PC-3 (cell line): ENCODE results near the gene USP48. TPM values are rescaled to one million over a fixed set of nuclear protein-coding genes. Genes with fewer than 3 reads are reported as not detected.

ENCODE experiments used
- ATAC-seq: fragments of 200-7000 bp; cut with Tn5 transposase; 2 replicates; pipeline ENCODE4 v1.9.1; 2020; ENCODE audit warnings: mild to moderate bottlenecking, moderate library complexity
- BruUV-seq: library from RNA; stranded (reverse); fragments of 400-500 nt; replicated peaks from 2 replicates; lab custom pipeline; 2021; lab: Mats Ljungman, UMichigan
- CTCF ChIA-PET: fragments of 300-600 bp; sonication (Branson Sonifier 250); formaldehyde crosslinking; loops from one replicate; lab custom pipeline; 2022; ENCODE audit warnings: antibody characterized with exemption; lab: Charles Lee
- POLR2A ChIA-PET: fragments of 300-600 bp; sonication (Branson Sonifier 250); formaldehyde crosslinking; loops from one replicate; lab custom pipeline; 2022; ENCODE audit warnings: antibody characterized with exemption; ENCODE audit not compliant: unreplicated experiment; lab: Charles Lee
- DNase-seq: peaks from one replicate; pipeline ENCODE4 v3.0.0-alpha.2; 2015
- H2AFZ ChIP-seq: fragments of 300-600 bp; sonication (generic); 2 replicates; pipeline ENCODE4 v1.6.0; 2016; ENCODE audit warnings: antibody characterized with exemption, low read length
- H3F3A ChIP-seq: fragments of 300-600 bp; sonication (generic); one replicate; pipeline ENCODE4 v1.6.0; 2017; ENCODE audit warnings: antibody characterized with exemption, low read length, control low read depth, mild to moderate bottlenecking; ENCODE audit not compliant: unreplicated experiment
- H3K27ac ChIP-seq: fragments of 300-600 bp; sonication (generic); 2 replicates; pipeline ENCODE4 v1.5.1; 2016; ENCODE audit warnings: mild to moderate bottlenecking, low read length
- H3K27me3 ChIP-seq: fragments of 300-600 bp; sonication (generic); 2 replicates; pipeline ENCODE4 v1.6.1; 2016; ENCODE audit warnings: low read length, mixed read lengths
- H3K36me3 ChIP-seq: fragments of 300-600 bp; sonication (generic); 2 replicates; pipeline ENCODE4 v1.6.1; 2016; ENCODE audit warnings: low read depth, mixed run types, low read length, mixed read lengths
- H3K4me1 ChIP-seq: fragments of 300-600 bp; sonication (generic); 2 replicates; pipeline ENCODE4 v1.5.1; 2016; ENCODE audit warnings: low read length; ENCODE audit not compliant: insufficient read depth
- H3K4me2 ChIP-seq: fragments of 300-600 bp; sonication (generic); 2 replicates; pipeline ENCODE4 v1.6.0; 2016; ENCODE audit warnings: low read length
- H3K4me3 ChIP-seq: fragments of 300-600 bp; sonication (generic); 2 replicates; pipeline ENCODE4 v1.5.1; 2016; ENCODE audit warnings: mild to moderate bottlenecking, low read length, mixed read lengths
- H3K79me2 ChIP-seq: fragments of 300-600 bp; sonication (generic); 2 replicates; pipeline ENCODE4 v1.6.1; 2017; ENCODE audit warnings: low read length, mixed read lengths
- H3K9ac ChIP-seq: fragments of 300-600 bp; sonication (generic); 2 replicates; pipeline ENCODE4 v1.6.0; 2016; ENCODE audit warnings: mild to moderate bottlenecking, low read length
- H3K9me2 ChIP-seq: fragments of 300-600 bp; sonication (generic); replicated peaks from 2 replicates; pipeline ENCODE4 v1.6.1; 2016; ENCODE audit warnings: mixed run types, low read length, mixed read lengths
- H3K9me3 ChIP-seq: fragments of 300-600 bp; sonication (generic); 2 replicates; pipeline ENCODE4 v1.6.1; 2016; ENCODE audit warnings: low read length, mixed read lengths
- H4K20me1 ChIP-seq: fragments of 300-600 bp; sonication (generic); 2 replicates; pipeline ENCODE4 v1.6.1; 2016; ENCODE audit warnings: low read length, mixed read lengths
- EZH2 ChIP-seq: fragments of 300-600 bp; sonication (generic); IDR thresholded peaks from one replicate; pipeline ENCODE4 v1.6.1; 2017; ENCODE audit warnings: antibody characterized with exemption, mild to moderate bottlenecking, low read length; ENCODE audit not compliant: unreplicated experiment
- EZH2phosphoT487 ChIP-seq: fragments of 300-600 bp; sonication (generic); IDR thresholded peaks from 2 replicates; pipeline ENCODE4 v1.6.1; 2018; ENCODE audit warnings: mild to moderate bottlenecking, antibody characterized with exemption, low read length, borderline replicate concordance
- intact Hi-C: fragments of 100-400 bp; cut with micrococcal nuclease; formaldehyde crosslinking; loops from 2 replicates; pipeline ENCODE4 v1.9.0; 2023
- total RNA-seq: library from RNA; depleted of rRNA; stranded (reverse); fragments of >200 nt; gene quantifications from 2 replicates; pipeline ENCODE4 v1.2.3, GENCODE V29; 2014
- TF ChIP-seq, protein P1 (sequence below): fragments of 300-600 bp; sonication (generic); conservative IDR thresholded peaks from 2 replicates; pipeline ENCODE4 v1.5.1; 2017; ENCODE audit warnings: antibody characterized with exemption, low read depth, mild to moderate bottlenecking, low read length

USP48 gene
- total RNA-seq, 1 experiment from 2014 or later = 33.3 TPM

DNA sequence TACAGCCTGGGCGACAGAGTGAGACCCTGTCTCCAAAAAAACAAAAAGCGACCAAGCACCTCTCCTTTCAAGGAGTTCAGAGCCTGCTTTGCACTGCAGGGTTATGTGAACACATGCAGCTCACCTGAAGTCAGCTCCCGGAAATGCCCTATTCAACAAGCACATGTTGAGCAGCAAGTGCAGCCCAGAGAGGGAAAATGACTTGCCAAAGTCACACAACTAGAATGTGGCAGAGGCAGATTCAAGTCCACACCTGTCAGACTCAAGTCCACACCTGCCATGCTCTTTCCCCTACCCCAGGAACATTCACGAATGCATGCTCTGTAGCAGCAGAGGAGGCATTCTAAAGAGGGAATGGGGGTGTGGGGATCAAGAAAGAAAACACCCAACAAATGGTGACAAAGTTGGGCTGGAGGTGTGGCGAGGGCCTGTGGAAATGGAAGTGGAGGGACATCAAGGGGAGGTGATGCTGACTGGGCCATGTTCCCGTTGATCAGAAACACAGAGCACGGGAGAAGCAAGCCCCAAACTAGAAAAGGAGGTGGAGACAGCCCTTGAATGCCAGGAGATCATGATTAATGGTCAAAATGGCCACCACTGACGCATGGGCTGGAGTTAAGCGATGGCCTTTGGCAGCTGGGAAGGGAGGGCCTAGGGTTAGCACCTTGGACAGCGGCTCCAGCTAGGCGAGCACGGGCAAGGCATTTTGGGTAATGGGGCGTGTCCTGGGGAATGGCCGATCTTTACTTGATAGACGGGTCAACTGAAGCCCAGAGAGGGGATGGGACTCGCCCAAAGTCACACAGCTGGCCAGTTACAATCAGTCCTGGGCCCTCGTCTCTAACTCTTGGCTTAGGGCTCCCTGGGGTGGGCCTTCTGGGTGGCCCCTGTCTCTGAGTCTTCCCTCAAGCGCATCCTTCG lies 135.3 kb downstream of the USP48 start:
- H4K20me1 ChIP-seq = no peaks in the 10 kb centered on the region
- TF ChIP-seq EZH2 = no peak
- TF ChIP-seq, protein P1, sequence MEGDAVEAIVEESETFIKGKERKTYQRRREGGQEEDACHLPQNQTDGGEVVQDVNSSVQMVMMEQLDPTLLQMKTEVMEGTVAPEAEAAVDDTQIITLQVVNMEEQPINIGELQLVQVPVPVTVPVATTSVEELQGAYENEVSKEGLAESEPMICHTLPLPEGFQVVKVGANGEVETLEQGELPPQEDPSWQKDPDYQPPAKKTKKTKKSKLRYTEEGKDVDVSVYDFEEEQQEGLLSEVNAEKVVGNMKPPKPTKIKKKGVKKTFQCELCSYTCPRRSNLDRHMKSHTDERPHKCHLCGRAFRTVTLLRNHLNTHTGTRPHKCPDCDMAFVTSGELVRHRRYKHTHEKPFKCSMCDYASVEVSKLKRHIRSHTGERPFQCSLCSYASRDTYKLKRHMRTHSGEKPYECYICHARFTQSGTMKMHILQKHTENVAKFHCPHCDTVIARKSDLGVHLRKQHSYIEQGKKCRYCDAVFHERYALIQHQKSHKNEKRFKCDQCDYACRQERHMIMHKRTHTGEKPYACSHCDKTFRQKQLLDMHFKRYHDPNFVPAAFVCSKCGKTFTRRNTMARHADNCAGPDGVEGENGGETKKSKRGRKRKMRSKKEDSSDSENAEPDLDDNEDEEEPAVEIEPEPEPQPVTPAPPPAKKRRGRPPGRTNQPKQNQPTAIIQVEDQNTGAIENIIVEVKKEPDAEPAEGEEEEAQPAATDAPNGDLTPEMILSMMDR = no peak
- TF ChIP-seq EZH2phosphoT487 = no peak
- DNase-seq = peak; percentile 51
- no peaks in the 10 kb centered on the region for H3K9me2 ChIP-seq
- H2AFZ ChIP-seq = no peak overlapping the region
- no peak overlapping the region for H3K4me2 ChIP-seq
- no peak overlapping the region for H3K4me3 ChIP-seq
- ATAC-seq = no peak
- ChIA-PET CTCF (interaction anchor here (0.5 kb wide), 1 partner anchor 379 kb away, joined by 3 read pairs; no protein-coding TSS in a partner anchor), POLR2A (interaction anchor here (0.7 kb wide), 1 partner anchor 303 kb away, joined by 3 read pairs; no protein-coding TSS in a partner anchor)
- H3K4me1 ChIP-seq = peaks cover 6% of the 10 kb centered on the region
- H3K36me3 ChIP-seq = no peaks in the 10 kb centered on the region
- H3K9ac ChIP-seq = no peak overlapping the region
- H3K27me3 ChIP-seq = no peaks in the 10 kb centered on the region
- H3K79me2 ChIP-seq = no peaks in the 10 kb centered on the region
- no peak overlapping the region for H3K27ac ChIP-seq
- intact Hi-C loops = no loop called here
- H3K9me3 ChIP-seq = no peaks in the 10 kb centered on the region
- H3F3A ChIP-seq = no peaks in the 10 kb centered on the region
- no TSS peak for BruUV-seq

DNA sequence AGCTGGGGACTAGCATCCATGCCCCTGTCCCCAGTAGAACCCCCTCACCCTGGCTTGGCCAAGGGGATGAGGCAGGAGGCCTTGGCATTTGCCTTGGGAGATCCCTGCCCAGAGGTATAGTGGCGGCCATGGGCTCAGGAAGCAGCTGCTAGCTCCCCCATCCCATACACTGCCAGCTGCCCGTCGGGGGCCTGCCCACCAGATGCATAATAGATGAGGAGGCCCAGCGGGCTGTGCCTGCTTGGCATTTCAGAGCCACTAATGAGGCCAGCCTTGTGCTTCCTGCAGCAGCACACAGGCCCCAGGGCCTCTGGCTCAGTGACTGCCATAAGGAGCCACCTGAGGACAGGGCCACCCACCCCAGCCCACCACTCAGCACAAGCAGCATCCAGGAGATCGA lies 137.4 kb downstream of the USP48 start:
- no peak overlapping the region for H3K9ac ChIP-seq
- intact Hi-C loops = no loop called here
- H3K4me3 ChIP-seq = no peak overlapping the region
- no peak for TF ChIP-seq EZH2phosphoT487
- no peak for TF ChIP-seq EZH2
- TF ChIP-seq, protein P1 = no peak
- no peaks in the 10 kb centered on the region for H3K79me2 ChIP-seq
- no peaks in the 10 kb centered on the region for H3F3A ChIP-seq
- no peak overlapping the region for H2AFZ ChIP-seq
- no TSS peak for BruUV-seq
- CTCF ChIA-PET = no interaction called here
- DNase-seq (no peak), ATAC-seq (no peak)
- no peaks in the 10 kb centered on the region for H3K9me2 ChIP-seq
- POLR2A ChIA-PET = no interaction called here
- H3K4me2 ChIP-seq = no peak overlapping the region
- H3K27ac ChIP-seq = no peak overlapping the region
- no peaks in the 10 kb centered on the region for H3K9me3 ChIP-seq
- no peaks in the 10 kb centered on the region for H4K20me1 ChIP-seq
- H3K4me1 ChIP-seq = no peaks in the 10 kb centered on the region
- H3K36me3 ChIP-seq = no peaks in the 10 kb centered on the region
- no peaks in the 10 kb centered on the region for H3K27me3 ChIP-seq

DNA sequence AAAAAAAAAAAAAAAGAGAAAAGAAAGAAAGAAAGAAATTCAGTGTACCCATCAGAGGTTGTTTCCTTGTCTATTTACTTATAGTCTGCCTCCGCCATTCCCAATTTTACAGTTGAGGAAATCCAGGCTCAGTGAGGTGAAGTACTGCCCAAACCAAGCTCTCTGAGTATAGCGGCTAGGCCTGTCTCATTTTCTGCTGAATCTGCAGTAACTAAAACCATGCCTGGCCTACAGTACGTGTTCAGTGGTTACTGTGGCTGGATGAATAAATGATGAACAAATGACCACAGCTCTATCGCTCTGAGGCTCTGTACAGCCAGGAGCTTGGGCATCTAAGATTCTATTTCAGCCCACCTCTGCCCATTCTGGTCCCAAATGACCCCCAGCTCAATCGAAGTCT lies 138.0 kb downstream of the USP48 start:
- H3K27me3 ChIP-seq = no peaks in the 10 kb centered on the region
- TF ChIP-seq EZH2 (no peak), EZH2phosphoT487 (no peak)
- TF ChIP-seq, protein P1 = no peak
- no peaks in the 10 kb centered on the region for H3F3A ChIP-seq
- ATAC-seq (no peak), DNase-seq (no peak)
- CTCF ChIA-PET = no interaction called here
- no peak overlapping the region for H3K4me3 ChIP-seq
- intact Hi-C loops = no loop called here
- H2AFZ ChIP-seq = no peak overlapping the region
- no peaks in the 10 kb centered on the region for H4K20me1 ChIP-seq
- H3K4me1 ChIP-seq = no peaks in the 10 kb centered on the region
- H3K9me2 ChIP-seq = no peaks in the 10 kb centered on the region
- POLR2A ChIA-PET = no interaction called here
- no peak overlapping the region for H3K9ac ChIP-seq
- no peaks in the 10 kb centered on the region for H3K79me2 ChIP-seq
- no peaks in the 10 kb centered on the region for H3K36me3 ChIP-seq
- no peaks in the 10 kb centered on the region for H3K9me3 ChIP-seq
- H3K4me2 ChIP-seq = no peak overlapping the region
- no peak overlapping the region for H3K27ac ChIP-seq
- no TSS peak for BruUV-seq
